NB4 (cell line): ENCODE data around the gene CEP131.

Experiments used
- MYC ChIP-seq: IDR thresholded peaks from 2 replicates; pipeline ENCODE4 v1.6.1; 2011; ENCODE audit warnings: low read depth, low read length
- POLR2A ChIP-seq: IDR thresholded peaks from 2 replicates; pipeline ENCODE4 v1.6.1; 2011; ENCODE audit warnings: mild to moderate bottlenecking; ENCODE audit not compliant: insufficient read length; ENCODE audit errors: extremely low read depth
- TF ChIP-seq, protein P1 (sequence below): IDR thresholded peaks from one replicate; pipeline ENCODE4 v1.5.1; 2012; ENCODE audit warnings: low read depth, low read length
- TF ChIP-seq, protein P2 (sequence below): IDR thresholded peaks from 2 replicates; pipeline ENCODE4 v1.6.1; 2011; ENCODE audit warnings: low read depth, low read length

DNA sequence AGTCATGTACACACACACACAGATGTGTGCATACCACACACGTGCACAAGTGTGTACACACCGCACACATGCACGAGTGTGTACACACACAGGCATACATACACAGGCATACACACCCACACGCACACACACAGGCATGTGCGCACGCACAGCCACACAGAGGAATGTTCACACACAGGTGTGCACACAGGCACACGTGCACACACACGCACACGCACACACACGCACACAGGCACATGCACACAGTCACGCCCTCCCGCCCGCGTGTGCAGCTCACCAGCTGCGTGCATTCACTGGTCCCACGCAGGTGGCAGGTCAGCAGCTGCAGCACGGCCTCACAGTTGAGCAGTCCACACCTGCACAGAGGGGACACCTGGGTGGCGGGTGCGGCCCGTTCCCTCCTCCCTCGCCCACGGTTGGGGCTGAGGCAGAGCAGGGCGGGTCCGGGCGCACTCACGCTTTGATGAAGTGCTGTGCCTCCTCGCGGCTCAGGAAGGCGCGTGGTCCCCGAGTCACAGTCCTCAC, 8.4 kb upstream of the CEP131 start:
- TF ChIP-seq, protein P1, sequence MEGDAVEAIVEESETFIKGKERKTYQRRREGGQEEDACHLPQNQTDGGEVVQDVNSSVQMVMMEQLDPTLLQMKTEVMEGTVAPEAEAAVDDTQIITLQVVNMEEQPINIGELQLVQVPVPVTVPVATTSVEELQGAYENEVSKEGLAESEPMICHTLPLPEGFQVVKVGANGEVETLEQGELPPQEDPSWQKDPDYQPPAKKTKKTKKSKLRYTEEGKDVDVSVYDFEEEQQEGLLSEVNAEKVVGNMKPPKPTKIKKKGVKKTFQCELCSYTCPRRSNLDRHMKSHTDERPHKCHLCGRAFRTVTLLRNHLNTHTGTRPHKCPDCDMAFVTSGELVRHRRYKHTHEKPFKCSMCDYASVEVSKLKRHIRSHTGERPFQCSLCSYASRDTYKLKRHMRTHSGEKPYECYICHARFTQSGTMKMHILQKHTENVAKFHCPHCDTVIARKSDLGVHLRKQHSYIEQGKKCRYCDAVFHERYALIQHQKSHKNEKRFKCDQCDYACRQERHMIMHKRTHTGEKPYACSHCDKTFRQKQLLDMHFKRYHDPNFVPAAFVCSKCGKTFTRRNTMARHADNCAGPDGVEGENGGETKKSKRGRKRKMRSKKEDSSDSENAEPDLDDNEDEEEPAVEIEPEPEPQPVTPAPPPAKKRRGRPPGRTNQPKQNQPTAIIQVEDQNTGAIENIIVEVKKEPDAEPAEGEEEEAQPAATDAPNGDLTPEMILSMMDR: no peak
- TF ChIP-seq POLR2A: no peak
- TF ChIP-seq, protein P2, sequence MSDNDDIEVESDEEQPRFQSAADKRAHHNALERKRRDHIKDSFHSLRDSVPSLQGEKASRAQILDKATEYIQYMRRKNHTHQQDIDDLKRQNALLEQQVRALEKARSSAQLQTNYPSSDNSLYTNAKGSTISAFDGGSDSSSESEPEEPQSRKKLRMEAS: no peak
- no peak for TF ChIP-seq MYC
